Esophagus squamous epithelium (tissue), 5 donors: ENCODE data around the gene STRBP. TPM values are rescaled to one million over a fixed set of nuclear protein-coding genes. Genes with fewer than 3 reads are reported as not detected.
"Not testable (repeated sequence)": the region's sequence is repeated elsewhere in the genome, so short reads cannot be mapped to it uniquely, and the experiment has no call there.

Experiments used
- DNase-seq: peaks from one replicate; lab custom pipeline; 2025; lab: John Stamatoyannopoulos, UW
- H3K27ac ChIP-seq, 4 donors: fragments of 200-600 bp; sonication (generic); one replicate each; pipeline ENCODE4 v1.5.1; 2016 to 2019; ENCODE audit warnings: mild to moderate bottlenecking in 1 of 4
- H3K27me3 ChIP-seq, 4 donors: fragments of 200-600 bp; sonication (generic); 1 replicate in 3 of 4; 2 replicates in 1 of 4; pipeline versions ENCODE4 v1.5.1 to v1.6.0; 2017 to 2021; ENCODE audit warnings: antibody characterized with exemption in 1 of 4
- H3K36me3 ChIP-seq, 3 donors: fragments of 200-600 bp; sonication (generic); one replicate each; pipeline ENCODE4 v1.5.1; 2016 to 2019
- H3K4me1 ChIP-seq, 3 donors: fragments of 200-600 bp; sonication (generic); one replicate each; pipeline ENCODE4 v1.5.1; 2017 to 2019
- H3K4me3 ChIP-seq, 4 donors: fragments of 200-600 bp; sonication (generic); 1 replicate in 3 of 4; 2 replicates in 1 of 4; pipeline ENCODE4 v1.5.1; 2016 to 2019; ENCODE audit warnings: mild to moderate bottlenecking in 2 of 4, moderate library complexity in 1 of 4
- H3K9me3 ChIP-seq, 3 donors: fragments of 200-600 bp; sonication (generic); one replicate each; pipeline ENCODE4 v1.5.1; 2016 to 2019
- CTCF ChIP-seq, 6 experiments: fragments of 450-650 bp in 4 of 6; fragments of 200-600 bp in 2 of 6; sonication (generic) in 2 of 6; IDR thresholded peaks; one replicate each; pipeline ENCODE4 v1.5.1; 2016 to 2019; ENCODE audit warnings: antibody characterized with exemption in 6 of 6, mild to moderate bottlenecking in 4 of 6, moderate library complexity in 4 of 6
- POLR2A ChIP-seq, 4 donors: fragments of 450-650 bp; IDR thresholded peaks; one replicate each; pipeline ENCODE4 v1.6.1; 2017; ENCODE audit warnings: antibody characterized with exemption in 4 of 4, mild to moderate bottlenecking in 4 of 4, moderate library complexity in 3 of 4
- WGBS, 2 donors: methylation state at CpG; one replicate each; pipeline ENCODE4 v1.1.5; 2018; 5-methylcytosine and 5-hydroxymethylcytosine counted together
- intact Hi-C: fragments of 100-400 bp; cut with DNase I; formaldehyde crosslinking; loops from one replicate; pipeline ENCODE4 v1.15.0; 2022
- total RNA-seq, 4 donors: library from RNA; depleted of rRNA; stranded (reverse); fragments of >200 nt; gene quantifications; one replicate each; pipeline ENCODE4 v1.1.0, GENCODE V29; 2016
- donor health status: DM: yes; HTN: yes; CAD: no.

STRBP gene
- total RNA-seq, 4 donors from 2014 or later = 22.7 to 26.1 (median 23.6) TPM

GRCh38 chr9:123191260-123191659 is 77.1 kb downstream of the STRBP start:
- intact Hi-C loops = no loop called here
- TF ChIP-seq POLR2A (IDR thresholded peaks at IDR 0.05) (no peak), CTCF (IDR thresholded peaks at IDR 0.05) (no peak)

GRCh38 chr9:123187131-123187530 is 81.3 kb downstream of the STRBP start:
- H3K36me3 ChIP-seq = peaks cover 0 to 8% (median 0%) of the 10 kb centered on the region in 3 donors
- intact Hi-C loops = no loop called here
- no peak for DNase-seq
- 93 to 100% methylated on average over 1 of the region's 1 CpG for WGBS, 2 donors
- H3K9me3 ChIP-seq = no peaks in the 10 kb centered on the region
- no peaks in the 10 kb centered on the region for H3K4me1 ChIP-seq
- no peaks in the 10 kb centered on the region for H3K27me3 ChIP-seq
- H3K4me3 ChIP-seq = no peak overlapping the region
- H3K27ac ChIP-seq = no peak overlapping the region
- TF ChIP-seq CTCF (IDR thresholded peaks at IDR 0.05) (no peak), POLR2A (IDR thresholded peaks at IDR 0.05) (no peak)

More at GRCh38 chr9:123191260-123191659, 77.1 kb downstream of the STRBP start:
- Histone ChIP-seq H3K9me3 (no peaks in the 10 kb centered on the region), H3K4me1 (no peaks in the 10 kb centered on the region), H3K27me3 (no peaks in the 10 kb centered on the region), H3K36me3 (no peaks in the 10 kb centered on the region), H3K27ac (no peak overlapping the region), H3K4me3 (no peak overlapping the region)
- WGBS, 2 donors = 64 to 74% methylated on average over 4 of the region's 4 CpGs
- no peak for DNase-seq

- intact Hi-C loops, H3K9me3 ChIP-seq, H3K27me3 ChIP-seq, H3K4me1 ChIP-seq, H3K27ac ChIP-seq, H3K4me3 ChIP-seq, H3K36me3 ChIP-seq, DNase-seq: not testable (repeated sequence)
- WGBS, 2 donors = 100% methylated on average over 2 of the region's 2 CpGs
These were observed 82.4 kb downstream of the STRBP start for GRCh38 chr9:123186029-123186428.

- Histone ChIP-seq H3K9me3 (no peaks in the 10 kb centered on the region), H3K36me3 (peaks cover 0 to 35% (median 0%) of the 10 kb centered on the region in 3 donors), H3K27me3 (no peaks in the 10 kb centered on the region), H3K4me1 (peaks cover 0 to 13% (median 0%) of the 10 kb centered on the region in 3 donors), H3K27ac (no peak overlapping the region), H3K4me3 (no peak overlapping the region)
- TF ChIP-seq CTCF (IDR thresholded peaks at IDR 0.05) (no peak), POLR2A (IDR thresholded peaks at IDR 0.05) (no peak)
- no peak for DNase-seq
- 77 to 98% methylated on average over 1 to 2 of the region's 2 CpGs for WGBS, 2 donors
- intact Hi-C loops = no loop called here
These were observed 91.4 kb downstream of the STRBP start for GRCh38 chr9:123176949-123177348.

GRCh38 chr9:123175854-123176629 is 92.3 kb downstream of the STRBP start:
- WGBS, 2 donors = 57 to 58% methylated on average over 4 of the region's 4 CpGs
- TF ChIP-seq CTCF (IDR thresholded peaks at IDR 0.05) (no peak), POLR2A (IDR thresholded peaks at IDR 0.05) (no peak)
- peaks cover 0 to 44% (median 0%) of the 10 kb centered on the region in 3 donors for H3K36me3 ChIP-seq
- no peaks in the 10 kb centered on the region for H3K9me3 ChIP-seq
- H3K27ac ChIP-seq = no peak overlapping the region
- DNase-seq = no peak
- no peaks in the 10 kb centered on the region for H3K27me3 ChIP-seq
- intact Hi-C loops = no loop called here
- H3K4me1 ChIP-seq = peaks cover 0 to 13% (median 0%) of the 10 kb centered on the region in 3 donors
- H3K4me3 ChIP-seq = peak overlapping the region in 1 of 4 donors; percentile 10
